Activated CD8-positive, alpha-beta T cell treated with anti-CD3 and anti-CD28 coated beads, Interleukin-2, amount 10 ng/mL, durations not matched to agents 7 days and 5 days (primary cell): Measurements from ENCODE around the gene WFIKKN2. TPM values are rescaled to one million over a fixed set of nuclear protein-coding genes. Genes with fewer than 3 reads are reported as not detected.
"Not testable (repeated sequence)": the region's sequence is repeated elsewhere in the genome, so short reads cannot be mapped to it uniquely, and the experiment has no call there.

Experiments used
- ATAC-seq: fragments of 150-1000 bp; cut with Tn5 transposase; one replicate; pipeline ENCODE4 v1.10.0; 2021; ENCODE audit warnings: moderate library complexity
- CTCF ChIA-PET: fragments of 350-600 bp; sonication (Branson Sonifier 250); formaldehyde crosslinking; loops from one replicate; lab custom pipeline; 2021; ENCODE audit warnings: antibody characterized with exemption; lab: Charles Lee
- POLR2A ChIA-PET: fragments of 350-600 bp; sonication (Branson Sonifier 250); formaldehyde crosslinking; loops from one replicate; lab custom pipeline; 2021; ENCODE audit warnings: antibody characterized with exemption; lab: Charles Lee
- DNase-seq: peaks from one replicate; pipeline ENCODE4 v3.0.0-alpha.2; 2020
- H3K27ac Mint-ChIP-seq: one replicate; pipeline ENCODE4 v1.8.0; 2021; ENCODE audit warnings: mild to moderate bottlenecking, mixed read lengths
- H3K27me3 Mint-ChIP-seq: one replicate; pipeline ENCODE4 v1.8.0; 2021; ENCODE audit warnings: low read depth, mixed read lengths
- H3K36me3 Mint-ChIP-seq: one replicate; pipeline ENCODE4 v1.8.0; 2021; ENCODE audit warnings: low read depth, mixed read lengths
- H3K4me1 Mint-ChIP-seq: one replicate; pipeline ENCODE4 v1.8.0; 2021; ENCODE audit warnings: low read depth, mixed read lengths
- H3K4me3 Mint-ChIP-seq: one replicate; pipeline ENCODE4 v1.8.0; 2021; ENCODE audit warnings: mild to moderate bottlenecking, mixed read lengths
- H3K9me3 Mint-ChIP-seq: one replicate; pipeline ENCODE4 v1.8.0; 2022; ENCODE audit warnings: mixed read lengths; ENCODE audit not compliant: insufficient read depth
- total RNA-seq, 2 experiments: library from RNA; stranded (reverse); gene quantifications; one replicate each; pipeline ENCODE4 v1.2.3, GENCODE V29; 2021

WFIKKN2 gene
- total RNA-seq, 2 experiments from 2014 or later, result not detected

GRCh38 chr17:50867363-50868139 is 32.2 kb downstream of the WFIKKN2 start:
- CTCF ChIA-PET, result interaction anchor here (0.6 to 10.9 kb wide), 10 partner anchors 14 to 286 kb away, joined by 3 to 188 read pairs (median 5); partner anchors contain the start of gene NME1
- Mint-ChIP-seq H3K36me3 (peaks cover 19% of the 10 kb centered on the region), H3K4me1 (peaks cover 60% of the 10 kb centered on the region), H3K27me3 (peaks cover 7% of the 10 kb centered on the region), H3K27ac (peak overlapping the region; percentile 95), H3K9me3 (no peaks in the 10 kb centered on the region), H3K4me3 (peak overlapping the region; percentile 82)
- POLR2A ChIA-PET, result interaction anchor here (0.6 to 5.3 kb wide), 23 partner anchors 10 to 716 kb away, joined by 3 to 163 read pairs (median 14); partner anchors contain the start of gene NME1
- ATAC-seq, result peak; percentile 38
- peak; percentile 91 for DNase-seq

DNA sequence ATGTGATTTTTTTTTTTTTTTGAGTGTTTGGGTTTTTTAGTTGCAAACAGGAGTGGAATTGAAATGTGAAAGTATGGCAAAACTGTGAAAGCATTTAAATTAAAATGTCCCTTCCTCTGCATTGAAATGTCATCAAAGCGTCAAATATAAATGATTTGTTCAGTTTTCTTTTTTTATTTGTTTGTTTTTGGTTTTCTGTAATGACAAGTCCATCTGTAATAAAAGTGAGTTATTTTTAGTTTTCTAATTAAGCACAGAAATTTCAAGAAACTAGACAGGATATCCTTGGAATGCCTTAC is 32.7 kb downstream of the WFIKKN2 start:
- Mint-ChIP-seq H3K9me3 (no peaks in the 10 kb centered on the region), H3K4me1 (peaks cover 62% of the 10 kb centered on the region), H3K4me3 (peak overlapping the region; percentile 82), H3K27me3 (peaks cover 8% of the 10 kb centered on the region), H3K36me3 (peaks cover 16% of the 10 kb centered on the region), H3K27ac (peak overlapping the region; percentile 95)
- DNase-seq (no peak), ATAC-seq (no peak)
- POLR2A ChIA-PET, result interaction anchor here (0.8 to 5.3 kb wide), 11 partner anchors 10 to 297 kb away, joined by 3 to 163 read pairs (median 28); no protein-coding TSS in a partner anchor
- CTCF ChIA-PET, result interaction anchor here (1.0 to 10.9 kb wide), 4 partner anchors 15 to 82 kb away, joined by 3 to 188 read pairs (median 63); no protein-coding TSS in a partner anchor

DNA sequence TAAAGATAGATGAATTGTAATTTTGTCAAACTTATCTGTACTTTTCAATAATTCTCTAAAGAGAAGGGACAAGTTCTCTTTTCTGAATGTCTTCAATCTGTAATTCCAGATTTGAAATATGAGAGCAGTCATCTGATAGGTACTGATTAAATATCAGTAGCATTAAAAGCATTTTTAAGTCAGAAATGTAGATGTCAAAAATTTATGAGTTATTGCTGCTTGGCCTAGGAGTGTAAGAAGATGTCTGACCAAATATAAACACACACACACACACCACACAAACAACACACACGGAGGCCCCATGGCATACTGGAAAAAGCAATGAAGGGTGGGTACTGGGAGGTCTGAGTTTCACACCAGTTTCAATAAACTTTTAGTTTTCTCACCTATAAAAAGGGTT is 33.2 kb downstream of the WFIKKN2 start:
- DNase-seq, result no peak
- H3K4me1 Mint-ChIP-seq, result peaks cover 62% of the 10 kb centered on the region
- peaks cover 12% of the 10 kb centered on the region for H3K27me3 Mint-ChIP-seq
- ChIA-PET CTCF (no interaction called here), POLR2A (no interaction called here)
- H3K36me3 Mint-ChIP-seq, result peaks cover 14% of the 10 kb centered on the region
- peak overlapping the region; percentile 82 for H3K4me3 Mint-ChIP-seq
- no peak for ATAC-seq
- H3K27ac Mint-ChIP-seq, result no peak overlapping the region
- H3K9me3 Mint-ChIP-seq, result no peaks in the 10 kb centered on the region

DNA sequence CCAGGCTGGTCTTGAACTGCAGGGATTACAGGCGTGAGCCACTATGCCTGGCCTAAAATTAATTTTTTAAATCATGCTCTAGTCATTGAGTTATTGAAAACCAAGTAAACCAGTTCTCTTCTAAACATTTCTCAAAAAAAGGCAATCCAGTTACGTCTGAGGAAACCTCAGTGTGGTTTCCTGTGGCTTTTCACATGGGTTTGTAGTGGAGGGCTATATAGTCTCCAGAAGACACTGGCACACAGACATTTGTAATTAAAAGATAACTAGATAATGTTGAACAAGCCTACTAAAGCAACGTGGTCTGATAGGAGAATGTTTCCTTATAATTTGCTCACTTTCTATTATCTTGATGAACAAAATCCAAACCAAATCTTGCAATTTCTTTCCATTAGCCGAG is 36.0 kb downstream of the WFIKKN2 start:
- H3K27me3 Mint-ChIP-seq, result peaks cover 26% of the 10 kb centered on the region
- peak; percentile 16 for ATAC-seq
- ChIA-PET POLR2A (interaction anchor here (2.2 kb wide), 1 partner anchor 38 kb away, joined by 5 read pairs; no protein-coding TSS in a partner anchor), CTCF (interaction anchor here (1.7 to 2.6 kb wide), 2 partner anchors 19 to 73 kb away, joined by 6 to 10 read pairs; no protein-coding TSS in a partner anchor)
- no peaks in the 10 kb centered on the region for H3K9me3 Mint-ChIP-seq
- H3K4me1 Mint-ChIP-seq, result peaks cover 50% of the 10 kb centered on the region
- H3K36me3 Mint-ChIP-seq, result peaks cover 4% of the 10 kb centered on the region
- DNase-seq, result peak; percentile 86
- H3K27ac Mint-ChIP-seq, result peak overlapping the region; percentile 79
- peak overlapping the region; percentile 64 for H3K4me3 Mint-ChIP-seq

DNA sequence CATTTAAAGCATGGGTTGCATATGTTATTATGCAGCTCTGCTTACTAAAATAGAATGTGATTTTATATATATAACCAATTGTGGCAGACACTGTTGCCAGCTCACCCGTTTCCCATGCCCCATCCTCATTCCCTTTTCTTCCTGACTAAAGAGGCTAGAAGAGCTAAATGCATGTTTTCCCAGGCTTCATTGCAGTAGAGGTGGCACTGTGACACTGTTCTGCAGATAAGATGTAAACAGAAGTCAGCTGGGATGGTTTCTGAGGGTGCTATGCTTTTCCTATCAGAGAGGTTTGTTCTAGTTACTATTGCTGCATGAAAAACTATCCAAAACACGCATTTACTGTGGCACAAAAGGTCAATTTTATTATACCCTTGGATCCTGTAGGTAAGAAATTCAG is 36.5 kb downstream of the WFIKKN2 start:
- POLR2A ChIA-PET, result interaction anchor here (1.2 to 2.2 kb wide), 2 partner anchors 38 to 73 kb away, joined by 4 to 5 read pairs; no protein-coding TSS in a partner anchor
- DNase-seq (no peak), ATAC-seq (no peak)
- H3K4me3 Mint-ChIP-seq, result peak overlapping the region; percentile 64
- H3K36me3 Mint-ChIP-seq, result peaks cover 4% of the 10 kb centered on the region
- peaks cover 31% of the 10 kb centered on the region for H3K27me3 Mint-ChIP-seq
- H3K9me3 Mint-ChIP-seq, result no peaks in the 10 kb centered on the region
- H3K4me1 Mint-ChIP-seq, result peaks cover 50% of the 10 kb centered on the region
- CTCF ChIA-PET, result interaction anchor here (0.8 to 2.8 kb wide), 7 partner anchors 12 to 85 kb away, joined by 3 to 14 read pairs (median 6); no protein-coding TSS in a partner anchor
- H3K27ac Mint-ChIP-seq, result peak overlapping the region; percentile 46

- peaks cover 34% of the 10 kb centered on the region for H3K27me3 Mint-ChIP-seq
- DNase-seq, result peak; percentile 53
- H3K4me3 Mint-ChIP-seq, result no peak overlapping the region
- ChIA-PET CTCF (interaction anchor here (0.8 to 2.8 kb wide), 11 partner anchors 9 to 84 kb away, joined by 3 to 14 read pairs (median 5); no protein-coding TSS in a partner anchor), POLR2A (interaction anchor here (0.6 to 2.2 kb wide), 3 partner anchors 26 to 72 kb away, joined by 3 to 5 read pairs (median 4); no protein-coding TSS in a partner anchor)
- H3K4me1 Mint-ChIP-seq, result peaks cover 43% of the 10 kb centered on the region
- peak overlapping the region; percentile 34 for H3K27ac Mint-ChIP-seq
- peak; percentile 56 for ATAC-seq
- H3K36me3 Mint-ChIP-seq, result peaks cover 4% of the 10 kb centered on the region
- H3K9me3 Mint-ChIP-seq, result no peaks in the 10 kb centered on the region
Measured at GRCh38 chr17:50872710-50873424, 37.5 kb downstream of the WFIKKN2 start.

GRCh38 chr17:50875074-50875473 is 39.7 kb downstream of the WFIKKN2 start:
- H3K27ac Mint-ChIP-seq, result no peak overlapping the region

GRCh38 chr17:50877042-50877441 is 41.7 kb downstream of the WFIKKN2 start:
- DNase-seq, CTCF ChIA-PET, H3K36me3 Mint-ChIP-seq, H3K27ac Mint-ChIP-seq, H3K4me3 Mint-ChIP-seq, ATAC-seq, H3K9me3 Mint-ChIP-seq: not testable (repeated sequence)
- peaks cover 23% of the 10 kb centered on the region for H3K4me1 Mint-ChIP-seq
- peaks cover 34% of the 10 kb centered on the region for H3K27me3 Mint-ChIP-seq
- POLR2A ChIA-PET, result interaction anchor here (0.6 to 3.3 kb wide), 2 partner anchors 11 to 49 kb away, joined by 3 to 24 read pairs; partner anchors contain the start of gene TOB1

More at GRCh38 chr17:50875074-50875473, 39.7 kb downstream of the WFIKKN2 start:
- DNase-seq (no peak), ATAC-seq (no peak)
- Mint-ChIP-seq H3K4me3 (no peak overlapping the region), H3K4me1 (peaks cover 28% of the 10 kb centered on the region), H3K9me3 (peaks cover 3% of the 10 kb centered on the region), H3K36me3 (peaks cover 5% of the 10 kb centered on the region), H3K27me3 (peaks cover 34% of the 10 kb centered on the region)
- ChIA-PET CTCF (no interaction called here), POLR2A (interaction anchor here (0.8 kb wide), 1 partner anchor 9 kb away, joined by 3 read pairs; the partner anchor contains the start of gene TOB1)

DNA sequence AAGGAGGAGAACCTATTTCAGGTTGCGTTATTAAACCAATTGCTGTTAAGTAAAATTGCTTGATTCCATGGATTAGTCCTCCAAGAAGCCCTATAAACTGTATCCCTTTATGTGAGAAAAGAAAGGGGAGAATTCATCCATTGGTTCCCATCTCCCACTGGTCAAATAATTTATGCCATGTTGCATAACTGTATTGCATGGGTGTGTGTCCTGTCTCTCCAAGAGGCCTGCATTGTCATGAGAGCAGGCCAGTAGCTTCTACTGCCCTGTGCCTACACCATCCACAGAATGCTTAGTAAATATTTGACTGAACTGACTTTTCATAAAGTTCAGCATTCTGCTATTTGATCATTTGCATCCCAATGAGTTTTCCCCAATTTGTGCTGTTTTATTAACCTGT is 42.5 kb downstream of the WFIKKN2 start:
- Mint-ChIP-seq H3K4me3 (no peak overlapping the region), H3K27ac (no peak overlapping the region)

DNA sequence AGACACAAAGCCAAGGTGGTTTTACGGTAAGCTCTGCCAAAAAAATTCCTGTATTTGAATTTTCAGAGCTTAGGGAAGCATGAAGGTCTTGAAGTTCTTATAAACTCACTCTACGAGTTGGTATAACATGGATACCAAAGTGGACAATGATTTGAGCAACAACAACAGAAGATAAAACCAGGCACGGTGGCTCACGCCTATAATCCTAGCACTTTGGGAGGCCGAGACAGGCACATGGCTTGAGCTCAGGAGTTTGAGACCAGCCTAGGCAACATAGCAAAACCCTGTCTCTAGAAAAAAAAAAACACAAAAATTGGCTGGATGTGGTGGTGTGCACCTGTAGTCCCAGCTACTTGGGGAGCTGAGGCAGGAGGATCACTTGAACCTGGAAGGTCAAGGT is 43.7 kb downstream of the WFIKKN2 start:
- H3K4me1 Mint-ChIP-seq, result peaks cover 9% of the 10 kb centered on the region
- peaks cover 3% of the 10 kb centered on the region for H3K9me3 Mint-ChIP-seq
- ATAC-seq, result no peak
- DNase-seq, result no peak
- CTCF ChIA-PET, result interaction anchor here (0.6 to 1.5 kb wide), 3 partner anchors 9 to 27 kb away, joined by 3 to 6 read pairs (median 5); no protein-coding TSS in a partner anchor
- peaks cover 29% of the 10 kb centered on the region for H3K27me3 Mint-ChIP-seq
- H3K27ac Mint-ChIP-seq, result no peak overlapping the region
- peaks cover 2% of the 10 kb centered on the region for H3K36me3 Mint-ChIP-seq
- H3K4me3 Mint-ChIP-seq, result no peak overlapping the region
- POLR2A ChIA-PET, result interaction anchor here (3.3 kb wide), 1 partner anchor 13 kb away, joined by 24 read pairs; the partner anchor contains the start of gene TOB1

More for the DNA sequence above, 42.5 kb downstream of the WFIKKN2 start:
- ATAC-seq (no peak), DNase-seq (no peak)
- peaks cover 15% of the 10 kb centered on the region for H3K4me1 Mint-ChIP-seq
- peaks cover 34% of the 10 kb centered on the region for H3K27me3 Mint-ChIP-seq
- H3K36me3 Mint-ChIP-seq, result peaks cover 5% of the 10 kb centered on the region
- peaks cover 3% of the 10 kb centered on the region for H3K9me3 Mint-ChIP-seq
- ChIA-PET POLR2A (interaction anchor here (3.3 kb wide), 1 partner anchor 11 kb away, joined by 24 read pairs; the partner anchor contains the start of gene TOB1), CTCF (interaction anchor here (0.9 to 1.5 kb wide), 5 partner anchors 9 to 36 kb away, joined by 3 to 6 read pairs (median 4); no protein-coding TSS in a partner anchor)

DNA sequence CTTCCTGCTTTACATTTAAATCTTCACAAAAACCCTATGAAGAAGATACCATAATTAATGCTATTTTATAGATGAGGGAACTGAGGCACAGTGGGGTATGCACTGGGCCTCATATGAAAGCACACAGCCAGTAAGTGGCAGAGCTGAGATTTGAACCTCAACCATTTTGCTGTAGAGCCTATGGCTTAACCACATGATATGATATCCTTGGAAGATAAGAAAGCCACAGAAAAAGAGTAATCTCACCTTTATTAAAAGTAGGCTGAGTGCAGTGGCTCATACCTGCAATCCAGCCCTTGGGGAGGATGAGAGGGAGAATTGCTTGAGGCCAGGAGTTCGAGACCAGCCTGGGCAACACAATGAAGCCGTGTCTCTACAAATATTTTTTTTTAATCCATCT is 45.8 kb downstream of the WFIKKN2 start:
- Mint-ChIP-seq H3K27me3 (peaks cover 18% of the 10 kb centered on the region), H3K4me1 (peaks cover 11% of the 10 kb centered on the region), H3K9me3 (peaks cover 3% of the 10 kb centered on the region), H3K4me3 (no peak overlapping the region), H3K36me3 (peaks cover 2% of the 10 kb centered on the region), H3K27ac (no peak overlapping the region)
- no peak for DNase-seq
- ChIA-PET CTCF (no interaction called here), POLR2A (no interaction called here)
- ATAC-seq, result no peak
